IPS-20b (cell line): ENCODE results near the gene ARID1B.
A peak's percentile ranks its signal among the peaks of the same experiment; 100 is the strongest.

Source experiments
- H3K27ac ChIP-seq: one replicate; pipeline ENCODE4 v1.5.1; 2013; ENCODE audit warnings: low read length
- H3K27me3 ChIP-seq: 2 replicates; pipeline ENCODE4 v1.6.1; 2013; ENCODE audit warnings: mild to moderate bottlenecking, low read length, inconsistent platforms; ENCODE audit not compliant: insufficient read depth
- H3K36me3 ChIP-seq: 2 replicates; pipeline ENCODE4 v1.6.1; 2013; ENCODE audit warnings: low read depth, mild to moderate bottlenecking, inconsistent platforms, low read length, moderate library complexity; ENCODE audit not compliant: insufficient read depth
- H3K4me1 ChIP-seq: 2 replicates; pipeline ENCODE4 v1.6.1; 2013; ENCODE audit warnings: mild to moderate bottlenecking, control low read depth, inconsistent platforms, low read length, moderate library complexity; ENCODE audit not compliant: insufficient read depth
- H3K4me3 ChIP-seq: 2 replicates; pipeline ENCODE4 v1.5.1; 2013; ENCODE audit warnings: mild to moderate bottlenecking, low read length, inconsistent platforms
- H3K9ac ChIP-seq: 2 replicates; pipeline ENCODE4 v1.6.1; 2013; ENCODE audit warnings: low read depth, mild to moderate bottlenecking, inconsistent platforms, low read length, moderate library complexity
- H3K9me3 ChIP-seq: 2 replicates; pipeline ENCODE4 v1.6.1; 2013; ENCODE audit warnings: mild to moderate bottlenecking, low read depth, low read length, inconsistent platforms; ENCODE audit not compliant: insufficient read depth

ARID1B gene

GRCh38 chr6:156887623-156888269, 110.6 kb downstream of the ARID1B start:
- Histone ChIP-seq H3K4me3 (peak overlapping the region; percentile 17; the same call in 1 of the 2 replicates), H3K4me1 (peaks cover 65% of the 10 kb centered on the region), H3K9me3 (no peaks in the 10 kb centered on the region), H3K27ac (peak overlapping the region; percentile 20), H3K9ac (0 out of 2 replicates have a peak overlapping the region, but pooled peaks have one; percentile 2), H3K27me3 (no peaks in the 10 kb centered on the region), H3K36me3 (no peaks in the 10 kb centered on the region)

- no peak overlapping the region for H3K27ac ChIP-seq
- H3K36me3 ChIP-seq, result no peaks in the 10 kb centered on the region
- H3K4me3 ChIP-seq, result no peak overlapping the region
- no peaks in the 10 kb centered on the region for H3K27me3 ChIP-seq
- H3K9me3 ChIP-seq, result no peaks in the 10 kb centered on the region
- no peak overlapping the region for H3K9ac ChIP-seq
- peaks cover 53% of the 10 kb centered on the region for H3K4me1 ChIP-seq
Observed at GRCh38 chr6:156889469-156889868, 112.3 kb downstream of the ARID1B start.

- Histone ChIP-seq H3K27ac (no peak overlapping the region), H3K4me3 (no peak overlapping the region), H3K9ac (no peak overlapping the region), H3K4me1 (peaks cover 53% of the 10 kb centered on the region), H3K36me3 (no peaks in the 10 kb centered on the region), H3K27me3 (no peaks in the 10 kb centered on the region), H3K9me3 (no peaks in the 10 kb centered on the region)
Observed at GRCh38 chr6:156889986-156890385, 112.8 kb downstream of the ARID1B start.

- H3K9ac ChIP-seq, result no peak overlapping the region
- H3K36me3 ChIP-seq, result no peaks in the 10 kb centered on the region
- H3K4me1 ChIP-seq, result peaks cover 51% of the 10 kb centered on the region
- no peak overlapping the region for H3K4me3 ChIP-seq
- no peak overlapping the region for H3K27ac ChIP-seq
- H3K27me3 ChIP-seq, result no peaks in the 10 kb centered on the region
- no peaks in the 10 kb centered on the region for H3K9me3 ChIP-seq
Observed at GRCh38 chr6:156890627-156891314, 113.6 kb downstream of the ARID1B start.

GRCh38 chr6:156897907-156898531, 120.8 kb downstream of the ARID1B start:
- Histone ChIP-seq H3K4me1 (no peaks in the 10 kb centered on the region; the same call in 1 of the 2 replicates), H3K9me3 (no peaks in the 10 kb centered on the region), H3K27ac (no peak overlapping the region), H3K27me3 (no peaks in the 10 kb centered on the region), H3K4me3 (no peak overlapping the region), H3K9ac (no peak overlapping the region), H3K36me3 (peaks cover 4% of the 10 kb centered on the region; the same call in 1 of the 2 replicates)

- no peaks in the 10 kb centered on the region for H3K27me3 ChIP-seq
- peaks cover 7% of the 10 kb centered on the region; the same call in 1 of the 2 replicates for H3K36me3 ChIP-seq
- no peaks in the 10 kb centered on the region; the same call in 1 of the 2 replicates for H3K4me1 ChIP-seq
- H3K9me3 ChIP-seq, result no peaks in the 10 kb centered on the region
- H3K9ac ChIP-seq, result no peak overlapping the region
- H3K4me3 ChIP-seq, result no peak overlapping the region
- H3K27ac ChIP-seq, result no peak overlapping the region
Observed at GRCh38 chr6:156899071-156899470, 121.9 kb downstream of the ARID1B start.

GRCh38 chr6:156899532-156900135, 122.5 kb downstream of the ARID1B start:
- H3K27me3 ChIP-seq, result no peaks in the 10 kb centered on the region
- H3K27ac ChIP-seq, result no peak overlapping the region
- peaks cover 13% of the 10 kb centered on the region for H3K36me3 ChIP-seq
- H3K4me3 ChIP-seq, result no peak overlapping the region
- no peaks in the 10 kb centered on the region for H3K9me3 ChIP-seq
- H3K4me1 ChIP-seq, result no peaks in the 10 kb centered on the region; the same call in 1 of the 2 replicates
- no peak overlapping the region for H3K9ac ChIP-seq

GRCh38 chr6:156900292-156900691, 123.1 kb downstream of the ARID1B start:
- Histone ChIP-seq H3K27ac (no peak overlapping the region), H3K9me3 (no peaks in the 10 kb centered on the region), H3K4me3 (no peak overlapping the region), H3K4me1 (no peaks in the 10 kb centered on the region; the same call in 1 of the 2 replicates), H3K27me3 (no peaks in the 10 kb centered on the region), H3K9ac (no peak overlapping the region), H3K36me3 (peaks cover 13% of the 10 kb centered on the region)

GRCh38 chr6:156901309-156902019, 124.3 kb downstream of the ARID1B start:
- Histone ChIP-seq H3K4me1 (no peaks in the 10 kb centered on the region; the same call in 1 of the 2 replicates), H3K9me3 (no peaks in the 10 kb centered on the region), H3K27ac (no peak overlapping the region), H3K27me3 (no peaks in the 10 kb centered on the region), H3K9ac (no peak overlapping the region), H3K4me3 (no peak overlapping the region), H3K36me3 (peaks cover 13% of the 10 kb centered on the region)

GRCh38 chr6:156902782-156903181, 125.6 kb downstream of the ARID1B start:
- Histone ChIP-seq H3K36me3 (peaks cover 13% of the 10 kb centered on the region), H3K9ac (no peak overlapping the region), H3K4me3 (no peak overlapping the region), H3K4me1 (no peaks in the 10 kb centered on the region; the same call in 1 of the 2 replicates), H3K9me3 (no peaks in the 10 kb centered on the region), H3K27me3 (no peaks in the 10 kb centered on the region), H3K27ac (no peak overlapping the region)
